Measurements from ENCODE around the gene ADAMTSL1.

ADAMTSL1 gene

GRCh38 chr9:18488886-18489285 is 14.9 kb downstream of the ADAMTSL1 start:
- Histone ChIP-seq H3K9me2 (replicated peaks; ENCODE audit: insufficient read depth, low read length) (no peaks in the 10 kb centered on the region), H3K79me2 (ENCODE audit: insufficient read depth, low read length) (no peaks in the 10 kb centered on the region), H3K27me3 (ENCODE audit: low read length) (no peaks in the 10 kb centered on the region), H3K9me3 (ENCODE audit: insufficient read depth, low read length) (no peaks in the 10 kb centered on the region), H3K27ac (ENCODE audit: low read depth, low read length) (no peak overlapping the region), H3F3A (ENCODE audit: insufficient read depth) (no peaks in the 10 kb centered on the region), H4K20me1 (ENCODE audit: low read depth, low read length) (no peaks in the 10 kb centered on the region), H3K9ac (ENCODE audit: low read length) (no peak overlapping the region), H3K36me3 (ENCODE audit: low read length) (no peaks in the 10 kb centered on the region), H3K4me2 (ENCODE audit: low read depth, low read length, poor library complexity, severe bottlenecking) (no peak overlapping the region), H3K4me3 (ENCODE audit: insufficient read depth, low read length, poor library complexity, severe bottlenecking) (no peak overlapping the region), H2AFZ (ENCODE audit: low read depth, low read length, severe bottlenecking) (no peak overlapping the region)
- no peak for TF ChIP-seq EZH2phosphoT487 (conservative IDR thresholded peaks at IDR 0.05; ENCODE audit: low read length)
- no peak for TF ChIP-seq CTCF (IDR thresholded peaks at IDR 0.05; ENCODE audit: insufficient read depth, low read length, poor library complexity, severe bottlenecking)

- no peaks in the 10 kb centered on the region for H3K79me2 ChIP-seq (ENCODE audit: insufficient read depth, low read length)
- H3K27ac ChIP-seq (ENCODE audit: low read depth, low read length): no peak overlapping the region
Measured at GRCh38 chr9:18489861-18490260, 15.9 kb downstream of the ADAMTSL1 start.

GRCh38 chr9:18490641-18491370 is 16.9 kb downstream of the ADAMTSL1 start:
- Histone ChIP-seq H3K36me3 (ENCODE audit: low read length) (no peaks in the 10 kb centered on the region), H3K27ac (ENCODE audit: low read depth, low read length) (no peak overlapping the region), H3K9me3 (ENCODE audit: insufficient read depth, low read length) (no peaks in the 10 kb centered on the region), H3K9ac (ENCODE audit: low read length) (no peak overlapping the region), H3K27me3 (ENCODE audit: low read length) (no peaks in the 10 kb centered on the region), H3F3A (ENCODE audit: insufficient read depth) (no peaks in the 10 kb centered on the region), H3K4me3 (ENCODE audit: insufficient read depth, low read length, poor library complexity, severe bottlenecking) (no peak overlapping the region), H3K9me2 (replicated peaks; ENCODE audit: insufficient read depth, low read length) (no peaks in the 10 kb centered on the region), H3K79me2 (ENCODE audit: insufficient read depth, low read length) (no peaks in the 10 kb centered on the region), H4K20me1 (ENCODE audit: low read depth, low read length) (no peaks in the 10 kb centered on the region), H3K4me2 (ENCODE audit: low read depth, low read length, poor library complexity, severe bottlenecking) (no peak overlapping the region), H2AFZ (ENCODE audit: low read depth, low read length, severe bottlenecking) (no peak overlapping the region)
- TF ChIP-seq CTCF (IDR thresholded peaks at IDR 0.05; ENCODE audit: insufficient read depth, low read length, poor library complexity, severe bottlenecking): no peak
- TF ChIP-seq EZH2phosphoT487 (conservative IDR thresholded peaks at IDR 0.05; ENCODE audit: low read length): no peak

More at GRCh38 chr9:18489861-18490260, 15.9 kb downstream of the ADAMTSL1 start:
- Histone ChIP-seq H3F3A (ENCODE audit: insufficient read depth) (no peaks in the 10 kb centered on the region), H3K9me3 (ENCODE audit: insufficient read depth, low read length) (no peaks in the 10 kb centered on the region), H3K4me2 (ENCODE audit: low read depth, low read length, poor library complexity, severe bottlenecking) (no peak overlapping the region), H2AFZ (ENCODE audit: low read depth, low read length, severe bottlenecking) (no peak overlapping the region), H3K36me3 (ENCODE audit: low read length) (no peaks in the 10 kb centered on the region), H3K9me2 (replicated peaks; ENCODE audit: insufficient read depth, low read length) (no peaks in the 10 kb centered on the region), H4K20me1 (ENCODE audit: low read depth, low read length) (no peaks in the 10 kb centered on the region), H3K9ac (ENCODE audit: low read length) (no peak overlapping the region), H3K27me3 (ENCODE audit: low read length) (no peaks in the 10 kb centered on the region), H3K4me3 (ENCODE audit: insufficient read depth, low read length, poor library complexity, severe bottlenecking) (no peak overlapping the region)
- TF ChIP-seq CTCF (IDR thresholded peaks at IDR 0.05; ENCODE audit: insufficient read depth, low read length, poor library complexity, severe bottlenecking) (no peak), EZH2phosphoT487 (conservative IDR thresholded peaks at IDR 0.05; ENCODE audit: low read length) (no peak)

All from SU-DHL-6 (cell line).